ENCODE data around the gene KCTD5.

The KCTD5 gene

GRCh38 chr16:2734844-2735515, 52.7 kb downstream of the KCTD5 start:
- no peak for DNase-seq

DNA sequence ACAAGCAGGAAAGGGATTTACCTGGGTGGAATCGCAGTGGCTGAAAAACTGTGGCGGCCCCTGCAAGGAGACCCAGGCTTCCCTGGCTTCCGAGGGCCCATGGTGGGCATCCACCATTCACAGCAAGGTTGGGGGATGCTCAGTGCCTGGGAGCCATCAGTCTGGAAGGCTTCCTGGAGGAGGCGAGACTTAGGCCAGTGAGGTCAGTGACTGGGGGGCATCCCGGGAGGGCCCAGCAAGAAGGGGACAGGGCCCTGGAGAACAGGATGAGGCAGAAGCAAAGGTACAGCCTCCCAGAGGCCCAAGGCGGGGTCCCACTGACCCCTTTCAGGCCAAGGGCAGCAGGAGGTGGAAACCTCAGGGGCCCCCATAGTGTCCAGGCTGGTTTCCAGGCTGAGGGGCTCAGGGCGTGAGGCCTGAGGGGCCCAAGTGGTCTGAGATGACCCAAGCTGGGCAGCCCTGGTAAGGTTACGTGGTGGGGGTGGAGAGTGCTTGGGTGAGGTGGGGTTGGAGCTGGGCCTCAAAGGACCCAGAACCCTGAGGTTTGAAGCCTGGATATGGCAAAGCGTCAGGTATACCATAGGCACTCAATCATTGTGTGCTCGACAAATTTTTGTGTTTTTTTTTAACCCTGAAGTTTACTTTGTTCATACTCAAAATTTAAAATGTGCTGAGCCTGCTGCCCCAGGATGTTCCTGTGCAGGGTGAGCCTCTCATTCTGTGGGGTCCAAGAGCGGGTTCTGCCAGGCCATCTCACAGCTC, 54.3 kb downstream of the KCTD5 start:
- no peak for DNase-seq

DNA sequence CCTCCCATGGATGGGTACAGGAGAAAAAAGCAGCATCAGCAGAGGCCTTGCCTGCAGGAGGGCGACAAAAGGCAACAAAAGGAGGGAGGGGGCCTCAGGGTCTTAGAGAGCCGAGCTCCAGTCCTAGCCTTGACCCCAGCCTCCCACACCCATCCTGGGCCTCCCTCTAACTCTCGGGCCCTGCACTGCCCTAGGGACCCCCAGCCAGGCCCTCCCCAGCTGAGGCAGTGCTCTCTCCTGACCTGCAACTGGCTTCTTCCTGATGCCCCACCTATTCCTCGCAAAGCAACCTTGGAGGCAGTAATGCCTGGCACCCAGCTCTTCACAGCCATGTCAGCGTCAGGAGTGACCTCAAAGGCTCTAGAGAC, 54.9 kb downstream of the KCTD5 start:
- no peak for DNase-seq

DNA sequence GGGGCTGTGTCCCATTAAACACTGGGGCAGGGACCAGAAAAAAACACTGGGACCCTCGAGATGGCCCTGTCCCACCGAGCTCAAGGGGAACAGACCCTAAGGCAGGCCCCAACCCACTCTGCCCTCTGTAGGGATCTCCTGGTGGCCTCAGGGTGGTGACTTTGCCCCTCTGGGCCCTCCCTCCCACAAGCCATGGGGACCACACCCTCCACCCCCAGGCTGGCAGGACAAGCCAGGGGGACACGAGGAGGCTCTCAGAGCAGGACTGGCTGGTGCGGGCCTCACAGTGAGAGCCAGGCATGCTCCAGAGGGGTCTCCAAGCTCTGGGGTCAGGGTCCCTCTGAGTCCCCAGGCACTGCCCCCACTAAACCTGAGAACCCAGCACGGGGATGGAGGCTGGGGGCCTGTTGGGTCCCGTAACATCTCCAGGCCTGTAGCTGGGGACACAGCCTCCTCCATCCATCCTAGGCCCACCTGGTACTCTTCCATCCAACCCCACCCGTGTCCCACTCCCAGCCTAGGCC, 55.6 kb downstream of the KCTD5 start:
- no peak for DNase-seq

GRCh38 chr16:2738615-2739014, 56.3 kb downstream of the KCTD5 start:
- DNase-seq, result no peak

GRCh38 chr16:2739625-2740430, 57.5 kb downstream of the KCTD5 start:
- no peak for DNase-seq

GRCh38 chr16:2740476-2740875, 58.2 kb downstream of the KCTD5 start:
- no peak for DNase-seq

DNA sequence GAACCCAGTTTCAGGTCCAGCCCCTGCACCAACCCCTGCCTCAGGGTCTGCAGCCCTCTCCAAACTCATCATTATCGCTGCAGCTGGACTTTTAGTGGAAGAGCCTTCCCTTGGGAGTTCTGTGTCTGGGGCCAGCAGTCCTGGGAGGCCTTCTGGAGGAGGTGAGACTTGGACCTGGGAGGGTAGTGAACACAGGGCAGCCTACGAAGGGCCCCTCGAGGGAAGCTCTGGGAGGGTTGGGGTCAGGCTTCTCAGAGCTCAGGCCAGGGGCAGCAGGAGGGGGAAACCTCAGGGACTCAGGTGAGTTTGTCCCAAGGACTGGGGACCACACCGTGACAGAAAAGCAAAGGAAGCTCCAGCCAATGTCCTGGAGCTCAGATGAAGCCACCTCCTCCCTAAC, 58.8 kb downstream of the KCTD5 start:
- DNase-seq, result no peak

DNA sequence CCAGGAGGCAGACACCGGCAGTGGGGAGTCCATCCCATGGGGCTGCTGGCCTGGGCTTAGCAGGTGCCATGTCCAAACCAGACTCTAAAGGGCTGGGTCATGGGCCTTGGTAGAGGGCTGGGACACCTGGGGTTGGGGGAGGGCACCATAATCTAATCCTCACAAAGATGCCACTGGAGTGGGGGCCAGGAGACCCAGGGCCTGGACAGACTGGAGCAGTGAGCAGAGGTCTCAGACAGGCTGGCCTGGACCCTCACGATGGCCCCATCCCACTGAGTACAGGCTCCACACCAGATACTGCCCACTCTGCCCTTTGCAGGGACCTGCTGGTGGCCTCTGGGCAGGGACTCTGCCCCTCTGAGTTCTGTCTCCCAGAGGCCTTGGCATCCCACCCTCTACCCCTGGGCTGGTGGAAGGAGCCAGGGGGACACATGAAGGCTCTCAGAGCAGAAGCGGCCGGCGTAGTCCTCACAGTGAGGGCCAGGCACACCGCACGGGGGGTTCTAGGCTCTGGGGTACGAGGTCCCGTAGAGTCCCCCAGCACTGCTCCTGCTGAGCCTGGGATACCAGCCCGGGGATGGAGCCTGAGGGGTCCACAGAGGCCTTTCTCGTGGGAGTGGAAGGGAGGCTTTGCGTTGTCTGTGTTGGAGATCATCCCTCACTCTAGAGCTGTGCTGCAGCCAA, 60.1 kb downstream of the KCTD5 start:
- DNase-seq, result no peak

DNA sequence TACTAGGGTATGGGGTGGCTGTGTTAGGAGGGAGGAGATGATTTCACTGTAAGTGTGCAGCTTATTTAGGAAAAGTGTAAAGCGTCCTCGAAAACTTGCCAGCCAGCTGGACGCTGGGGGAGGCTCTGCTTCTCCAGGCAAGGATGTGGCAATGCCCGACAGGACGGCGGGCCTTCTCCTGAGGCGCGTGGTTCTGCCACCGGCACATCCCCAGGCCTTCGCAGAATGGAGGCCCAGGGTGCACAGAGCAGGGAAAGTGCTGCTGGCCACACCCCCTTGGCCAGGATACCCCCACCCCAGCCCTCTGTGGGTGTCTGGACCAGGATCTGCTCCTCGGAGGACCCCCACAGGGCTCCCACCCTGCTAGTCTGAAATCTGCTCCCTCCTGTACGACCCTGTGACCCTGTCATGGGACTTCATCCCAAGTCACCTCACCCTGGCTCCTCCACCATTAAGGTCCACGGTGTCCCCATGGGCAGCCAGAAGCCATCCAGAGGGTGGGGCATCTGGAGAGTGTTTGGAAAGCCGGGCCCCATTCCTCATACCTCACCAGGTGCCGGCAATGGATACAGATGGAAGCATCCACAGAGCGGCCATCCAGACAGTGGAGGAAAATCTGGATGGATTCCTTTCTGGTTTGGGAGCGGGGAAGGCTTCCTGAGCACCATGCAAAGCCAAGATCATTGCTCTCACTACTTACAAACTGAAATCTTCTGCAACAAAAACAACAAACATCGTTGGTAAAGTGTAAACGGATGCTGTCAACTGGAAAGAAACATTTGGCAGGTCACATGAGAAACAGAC, 60.9 kb downstream of the KCTD5 start:
- DNase-seq, result no peak

DNA sequence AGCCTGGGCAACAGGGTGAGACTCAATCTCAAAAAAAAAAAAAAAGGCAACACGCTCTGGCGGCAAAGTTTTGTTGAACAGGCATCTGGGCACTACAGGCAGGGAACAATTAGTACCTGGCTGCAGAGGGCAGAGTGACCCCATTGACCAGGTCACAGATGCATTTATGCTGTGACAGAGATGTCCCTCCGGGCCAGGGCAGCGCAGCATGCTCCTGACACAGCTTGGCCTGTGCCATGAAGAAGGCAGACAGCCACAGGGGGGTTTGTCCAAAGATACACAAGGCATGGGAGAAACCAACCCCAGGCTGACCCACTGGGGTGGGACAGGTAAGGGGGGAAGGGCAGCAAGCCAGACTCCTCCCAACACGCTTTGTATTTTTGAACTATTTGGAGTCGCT, 62.4 kb downstream of the KCTD5 start:
- DNase-seq, result no peak

- DNase-seq, result no peak
Measured at GRCh38 chr16:2745116-2745890, 63.0 kb downstream of the KCTD5 start.

DNA sequence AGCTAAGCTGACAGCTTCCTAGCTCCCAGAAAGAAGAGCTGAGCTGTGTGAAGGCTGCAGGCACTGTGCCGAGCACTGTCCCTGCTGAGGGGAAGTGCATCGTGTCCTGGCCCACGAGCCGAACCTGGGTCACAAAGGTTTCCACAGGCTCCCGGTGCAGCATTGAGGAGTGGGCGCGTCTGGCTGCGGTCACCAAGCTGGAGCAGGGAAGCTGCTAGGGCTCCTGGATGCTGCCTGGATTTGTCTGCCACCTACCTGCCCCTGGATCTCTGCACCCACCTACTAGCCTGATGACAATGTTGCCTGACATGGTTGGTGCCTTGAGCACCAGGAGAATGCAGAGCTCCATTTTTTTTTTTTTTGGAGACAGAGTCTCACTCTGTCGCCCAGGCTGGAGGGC, 63.6 kb downstream of the KCTD5 start:
- no peak for DNase-seq

GRCh38 chr16:2748757-2749455, 66.6 kb downstream of the KCTD5 start:
- no peak for DNase-seq

- no peak for DNase-seq
Measured at GRCh38 chr16:2749476-2749875, 67.2 kb downstream of the KCTD5 start.

DNA sequence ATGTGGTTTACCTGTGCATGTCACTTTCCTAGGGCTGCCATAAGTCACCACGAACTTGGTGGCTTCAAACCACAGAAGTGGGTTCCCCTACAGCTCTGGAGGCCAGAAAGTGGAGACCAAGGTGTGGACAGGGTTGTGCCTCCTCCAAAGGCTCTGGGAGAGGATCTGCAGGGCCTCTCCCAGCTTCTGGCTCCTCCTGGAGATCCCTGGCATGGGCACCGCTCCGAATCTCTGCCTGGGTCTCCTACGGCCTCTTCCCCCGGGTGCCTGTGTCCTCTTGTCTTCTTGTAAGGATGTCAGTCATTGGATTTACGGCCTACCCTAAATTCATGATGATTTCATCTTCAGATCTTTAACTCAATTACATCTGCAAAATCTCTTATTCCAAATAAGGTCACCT, 67.6 kb downstream of the KCTD5 start:
- no peak for DNase-seq

DNA sequence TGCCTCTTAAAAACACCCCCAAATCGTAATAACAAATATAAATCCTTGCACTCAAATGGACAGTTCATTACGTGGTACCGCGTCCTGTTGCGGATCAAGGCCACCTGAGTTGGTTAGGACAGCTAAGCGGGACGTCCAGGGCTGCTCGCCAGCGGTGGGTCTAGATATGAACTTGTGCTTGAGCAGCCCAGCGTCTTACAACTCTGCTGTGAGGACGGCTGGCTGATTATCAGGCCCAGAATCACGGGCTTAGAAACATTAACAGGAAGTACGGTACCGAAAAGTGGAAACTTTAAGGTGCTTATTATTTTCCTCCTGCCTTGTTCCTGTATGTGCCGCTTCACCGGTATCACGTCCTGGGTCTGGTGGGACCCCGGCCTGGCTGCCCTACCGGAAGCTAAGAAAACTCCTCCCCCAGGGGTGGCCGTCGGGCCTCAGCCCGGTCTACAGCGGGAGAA, 69.3 kb downstream of the KCTD5 start:
- DNase-seq, result peak; percentile 22

GRCh38 chr16:2752035-2752849, 69.9 kb downstream of the KCTD5 start, which contains the start of gene SRRM2:
SRRM2 (plus strand) TSS chr16:2752638; CDS start chr16:2756365, 3,727 bp downstream.
- DNase-seq, result peak; percentile 94
